Adipose tissue (tissue), 3 donors: ENCODE data around the gene MYL6B. TPM values are rescaled to one million over a fixed set of nuclear protein-coding genes. Genes with fewer than 3 reads are reported as not detected.

Source experiments
- H3K27ac ChIP-seq: one replicate; pipeline ENCODE4 v1.5.1; 2013; ENCODE audit warnings: low read depth, low read length
- WGBS, 3 donors: extraction: QIAGEN DNeasy Blood & Tissue Kit; methylation state at CpG; one replicate each; pipeline ENCODE4 v1.1.7; 2013; 5-methylcytosine and 5-hydroxymethylcytosine counted together
- polyA plus RNA-seq, 3 donors: library from polyadenylated mRNA; stranded (reverse); fragments of 200-250 nt; gene quantifications; one replicate each; pipeline ENCODE4 v1.2.3, GENCODE V29; 2013
- donor health status: healthy with polysubstance abuse.
- donor health status: Bipolar disorder and iron deficiency.
- donor health status: healthy.

The MYL6B gene
- polyA plus RNA-seq, 3 donors, result 15.5 to 88.5 (median 48.0) TPM

GRCh38 chr12:56160894-56161689, 8.7 kb downstream of the MYL6B start:
- WGBS, 3 donors, result 69 to 72% (median 72%) methylated on average over 11 of the region's 11 CpGs
- no peak overlapping the region for H3K27ac ChIP-seq

- no peak overlapping the region for H3K27ac ChIP-seq
- 80% methylated on average over 10 of the region's 10 CpGs for WGBS, 3 donors
Measured at GRCh38 chr12:56161690-56162351, 9.4 kb downstream of the MYL6B start.

- 65 to 71% (median 70%) methylated on average over 11 of the region's 11 CpGs for WGBS, 3 donors
- H3K27ac ChIP-seq, result no peak overlapping the region
Measured at GRCh38 chr12:56162468-56163290, 10.3 kb downstream of the MYL6B start.

- H3K27ac ChIP-seq, result no peak overlapping the region
- WGBS, 3 donors, result 71 to 84% (median 80%) methylated on average over 11 of the region's 11 CpGs
Measured at GRCh38 chr12:56163533-56164344, 11.4 kb downstream of the MYL6B start.

- H3K27ac ChIP-seq, result no peak overlapping the region
Measured at GRCh38 chr12:56164345-56164729, 11.9 kb downstream of the MYL6B start.

GRCh38 chr12:56165369-56165768, 13.0 kb downstream of the MYL6B start:
- no peak overlapping the region for H3K27ac ChIP-seq
- WGBS, 3 donors, result 72 to 83% (median 77%) methylated on average over 4 of the region's 4 CpGs

More at GRCh38 chr12:56164345-56164729, 11.9 kb downstream of the MYL6B start:
- 89 to 92% (median 92%) methylated on average over 17 of the region's 17 CpGs for WGBS, 3 donors

- no peak overlapping the region for H3K27ac ChIP-seq
- WGBS, 3 donors, result 78 to 91% (median 86%) methylated on average over 10 to 11 of the region's 11 CpGs
Measured at GRCh38 chr12:56169229-56169759, 16.9 kb downstream of the MYL6B start.

- no peak overlapping the region for H3K27ac ChIP-seq
Measured at GRCh38 chr12:56172839-56173238, 20.5 kb downstream of the MYL6B start.

GRCh38 chr12:56178347-56178746, 26.0 kb downstream of the MYL6B start:
- 85 to 88% (median 86%) methylated on average over 3 of the region's 3 CpGs for WGBS, 3 donors
- H3K27ac ChIP-seq, result no peak overlapping the region

More at GRCh38 chr12:56172839-56173238, 20.5 kb downstream of the MYL6B start:
- 82 to 93% (median 86%) methylated on average over 7 of the region's 7 CpGs for WGBS, 3 donors

GRCh38 chr12:56186957-56187356, 34.6 kb downstream of the MYL6B start:
- H3K27ac ChIP-seq, result no peak overlapping the region
- WGBS, 3 donors, result 19 to 79% (median 26%) methylated on average over 2 of the region's 2 CpGs

- H3K27ac ChIP-seq, result no peak overlapping the region
- WGBS, 3 donors, result 7 to 11% (median 9%) methylated on average over 10 of the region's 10 CpGs
Measured at GRCh38 chr12:56188131-56188777, 35.9 kb downstream of the MYL6B start.

GRCh38 chr12:56188778-56189098, 36.4 kb downstream of the MYL6B start:
- H3K27ac ChIP-seq, result no peak overlapping the region
- WGBS, 3 donors, result 1 to 2% (median 1%) methylated on average over 9 to 17 of the region's 17 CpGs

GRCh38 chr12:56189099-56189917, 36.9 kb downstream of the MYL6B start, which contains the start of gene SMARCC2:
Gene SMARCC2 (minus strand): TSS chr12:56189483. CDS start chr12:56189461, 22 bp downstream.
- H3K27ac ChIP-seq, result peak within 1 kb of the TSS; percentile 68
- 1% methylated on average over 50 to 85 of the region's 93 CpGs for WGBS, 3 donors

GRCh38 chr12:56189918-56190694, 37.7 kb downstream of the MYL6B start:
- 1% methylated on average over 42 of the region's 42 CpGs for WGBS, 3 donors

GRCh38 chr12:56190695-56191155, 38.3 kb downstream of the MYL6B start:
- H3K27ac ChIP-seq, result no peak overlapping the region
- WGBS, 3 donors, result 19 to 22% (median 20%) methylated on average over 9 of the region's 9 CpGs

More at GRCh38 chr12:56189918-56190694, 37.7 kb downstream of the MYL6B start:
- peak overlapping the region; percentile 21 for H3K27ac ChIP-seq

- no peak overlapping the region for H3K27ac ChIP-seq
Measured at GRCh38 chr12:56192582-56192981, 40.2 kb downstream of the MYL6B start.
